GF-D8 (cell line): ENCODE data around the gene CHGA.

Source experiments
- DNase-seq: peaks from one replicate; lab custom pipeline; 2025; lab: John Stamatoyannopoulos, UW

Gene CHGA

GRCh38 chr14:92944976-92945375, 22.0 kb downstream of the CHGA start:
- DNase-seq = no peak

GRCh38 chr14:92945544-92945943, 22.6 kb downstream of the CHGA start:
- DNase-seq = no peak

GRCh38 chr14:92945959-92946846, 23.3 kb downstream of the CHGA start:
- no peak for DNase-seq

- no peak for DNase-seq
Measured at GRCh38 chr14:92946847-92947545, 24.0 kb downstream of the CHGA start.

GRCh38 chr14:92948647-92949046, 25.7 kb downstream of the CHGA start:
- DNase-seq = no peak

- DNase-seq = no peak
Measured at GRCh38 chr14:92949496-92950192, 26.7 kb downstream of the CHGA start.

- DNase-seq = no peak
Measured at GRCh38 chr14:92950193-92950540, 27.2 kb downstream of the CHGA start.

- no peak for DNase-seq
Measured at GRCh38 chr14:92950773-92951172, 27.8 kb downstream of the CHGA start.

- no peak for DNase-seq
Measured at GRCh38 chr14:92951261-92951660, 28.3 kb downstream of the CHGA start.

GRCh38 chr14:92951912-92952471, 29.0 kb downstream of the CHGA start:
- no peak for DNase-seq

GRCh38 chr14:92952481-92953298, 29.7 kb downstream of the CHGA start:
- DNase-seq = no peak

- DNase-seq = no peak
Measured at GRCh38 chr14:92953526-92953925, 30.6 kb downstream of the CHGA start.

- DNase-seq = no peak
Measured at GRCh38 chr14:92954933-92955332, 32.0 kb downstream of the CHGA start.

GRCh38 chr14:92955381-92955780, 32.4 kb downstream of the CHGA start:
- DNase-seq = no peak

- no peak for DNase-seq
Measured at GRCh38 chr14:92956961-92957360, 34.0 kb downstream of the CHGA start.

GRCh38 chr14:92958373-92959188, 35.6 kb downstream of the CHGA start:
- no peak for DNase-seq

- no peak for DNase-seq
Measured at GRCh38 chr14:92959189-92959531, 36.2 kb downstream of the CHGA start.

- no peak for DNase-seq
Measured at GRCh38 chr14:92959761-92960680, 37.1 kb downstream of the CHGA start.

- no peak for DNase-seq
Measured at GRCh38 chr14:92960706-92961566, 38.0 kb downstream of the CHGA start.
